ENCODE measurements around the gene PTOV1.
A peak's percentile ranks its signal among the peaks of the same experiment; 100 is the strongest.

Gene PTOV1

DNA sequence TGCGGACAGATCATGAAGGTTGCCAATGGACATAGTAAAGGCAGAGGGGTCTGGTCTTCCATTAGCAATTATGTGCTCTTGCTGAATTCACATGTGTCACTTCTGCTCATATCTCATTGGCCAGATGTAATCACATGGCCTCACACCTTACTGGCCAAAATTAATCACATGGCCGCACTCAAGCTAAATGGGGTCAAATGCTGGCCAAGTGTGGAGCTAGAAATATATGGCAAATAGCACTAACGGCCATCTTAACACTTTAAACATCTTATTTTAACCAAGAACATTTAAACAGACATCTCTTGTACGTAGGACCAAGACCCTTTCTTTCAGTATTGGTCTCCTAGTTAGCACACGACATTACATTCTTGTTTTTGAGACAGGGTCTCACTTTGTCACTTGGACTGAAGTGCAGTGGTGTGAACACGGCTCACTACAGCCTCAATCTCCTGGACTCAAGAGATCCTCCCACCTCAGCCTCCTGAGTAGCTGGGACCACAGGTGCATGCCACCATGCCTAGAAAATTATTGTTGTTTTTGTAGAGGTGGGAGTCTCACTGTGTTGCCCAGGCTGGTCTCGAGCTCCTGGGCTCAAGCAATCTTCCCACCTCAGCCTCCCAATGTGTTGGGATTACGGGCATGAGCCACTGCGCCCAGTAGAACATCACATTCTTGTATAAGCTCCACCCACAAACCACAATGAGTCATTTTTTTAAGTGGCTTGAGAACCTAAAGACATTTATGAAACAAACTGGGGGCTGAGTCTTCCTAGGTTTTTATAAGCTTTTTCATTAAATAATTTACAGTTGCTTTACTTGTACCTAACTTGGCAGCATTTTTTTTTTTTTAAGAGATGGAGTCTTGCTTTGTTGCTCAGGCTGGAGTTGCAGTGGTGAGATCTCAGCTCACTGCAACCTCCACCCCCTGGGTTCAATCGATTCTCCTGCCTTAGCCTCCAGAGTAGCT lies 2.9 kb upstream of the PTOV1 start (continued):
- TF ChIP-seq ZNF214 (tag by site-specific recombination; IDR thresholded peaks at IDR 0.05; ENCODE audit: borderline replicate concordance) (no peak), EGR2 (tag by site-specific recombination; IDR thresholded peaks at IDR 0.05; ENCODE audit: low read depth) (peak; percentile 32; the same call in 1 of the 2 replicates), ZNF660 (tag by site-specific recombination; IDR thresholded peaks at IDR 0.05) (peak; percentile 73; the same call in 1 of the 2 replicates), ZNF549 (tag by site-specific recombination; IDR thresholded peaks at IDR 0.05) (no peak), PRDM1 (tag by site-specific recombination; IDR thresholded peaks at IDR 0.05) (no peak), ZNF121 (tag by site-specific recombination; IDR thresholded peaks at IDR 0.05) (peak; percentile 73; the same call in 1 of the 2 replicates), ZNF146 (tag by site-specific recombination; IDR thresholded peaks at IDR 0.05) (no peak)
- TF ChIP-seq, protein P1, sequence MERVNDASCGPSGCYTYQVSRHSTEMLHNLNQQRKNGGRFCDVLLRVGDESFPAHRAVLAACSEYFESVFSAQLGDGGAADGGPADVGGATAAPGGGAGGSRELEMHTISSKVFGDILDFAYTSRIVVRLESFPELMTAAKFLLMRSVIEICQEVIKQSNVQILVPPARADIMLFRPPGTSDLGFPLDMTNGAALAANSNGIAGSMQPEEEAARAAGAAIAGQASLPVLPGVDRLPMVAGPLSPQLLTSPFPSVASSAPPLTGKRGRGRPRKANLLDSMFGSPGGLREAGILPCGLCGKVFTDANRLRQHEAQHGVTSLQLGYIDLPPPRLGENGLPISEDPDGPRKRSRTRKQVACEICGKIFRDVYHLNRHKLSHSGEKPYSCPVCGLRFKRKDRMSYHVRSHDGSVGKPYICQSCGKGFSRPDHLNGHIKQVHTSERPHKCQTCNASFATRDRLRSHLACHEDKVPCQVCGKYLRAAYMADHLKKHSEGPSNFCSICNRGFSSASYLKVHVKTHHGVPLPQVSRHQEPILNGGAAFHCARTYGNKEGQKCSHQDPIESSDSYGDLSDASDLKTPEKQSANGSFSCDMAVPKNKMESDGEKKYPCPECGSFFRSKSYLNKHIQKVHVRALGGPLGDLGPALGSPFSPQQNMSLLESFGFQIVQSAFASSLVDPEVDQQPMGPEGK (tag by site-specific recombination; IDR thresholded peaks at IDR 0.05): peak; percentile 43; the same call in 1 of the 2 replicates
- TF ChIP-seq, protein P2, sequence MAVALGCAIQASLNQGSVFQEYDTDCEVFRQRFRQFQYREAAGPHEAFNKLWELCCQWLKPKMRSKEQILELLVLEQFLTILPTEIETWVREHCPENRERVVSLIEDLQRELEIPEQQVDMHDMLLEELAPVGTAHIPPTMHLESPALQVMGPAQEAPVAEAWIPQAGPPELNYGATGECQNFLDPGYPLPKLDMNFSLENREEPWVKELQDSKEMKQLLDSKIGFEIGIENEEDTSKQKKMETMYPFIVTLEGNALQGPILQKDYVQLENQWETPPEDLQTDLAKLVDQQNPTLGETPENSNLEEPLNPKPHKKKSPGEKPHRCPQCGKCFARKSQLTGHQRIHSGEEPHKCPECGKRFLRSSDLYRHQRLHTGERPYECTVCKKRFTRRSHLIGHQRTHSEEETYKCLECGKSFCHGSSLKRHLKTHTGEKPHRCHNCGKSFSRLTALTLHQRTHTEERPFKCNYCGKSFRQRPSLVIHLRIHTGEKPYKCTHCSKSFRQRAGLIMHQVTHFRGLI (tag by site-specific recombination; IDR thresholded peaks at IDR 0.05): no peak
- TF ChIP-seq, protein P3, sequence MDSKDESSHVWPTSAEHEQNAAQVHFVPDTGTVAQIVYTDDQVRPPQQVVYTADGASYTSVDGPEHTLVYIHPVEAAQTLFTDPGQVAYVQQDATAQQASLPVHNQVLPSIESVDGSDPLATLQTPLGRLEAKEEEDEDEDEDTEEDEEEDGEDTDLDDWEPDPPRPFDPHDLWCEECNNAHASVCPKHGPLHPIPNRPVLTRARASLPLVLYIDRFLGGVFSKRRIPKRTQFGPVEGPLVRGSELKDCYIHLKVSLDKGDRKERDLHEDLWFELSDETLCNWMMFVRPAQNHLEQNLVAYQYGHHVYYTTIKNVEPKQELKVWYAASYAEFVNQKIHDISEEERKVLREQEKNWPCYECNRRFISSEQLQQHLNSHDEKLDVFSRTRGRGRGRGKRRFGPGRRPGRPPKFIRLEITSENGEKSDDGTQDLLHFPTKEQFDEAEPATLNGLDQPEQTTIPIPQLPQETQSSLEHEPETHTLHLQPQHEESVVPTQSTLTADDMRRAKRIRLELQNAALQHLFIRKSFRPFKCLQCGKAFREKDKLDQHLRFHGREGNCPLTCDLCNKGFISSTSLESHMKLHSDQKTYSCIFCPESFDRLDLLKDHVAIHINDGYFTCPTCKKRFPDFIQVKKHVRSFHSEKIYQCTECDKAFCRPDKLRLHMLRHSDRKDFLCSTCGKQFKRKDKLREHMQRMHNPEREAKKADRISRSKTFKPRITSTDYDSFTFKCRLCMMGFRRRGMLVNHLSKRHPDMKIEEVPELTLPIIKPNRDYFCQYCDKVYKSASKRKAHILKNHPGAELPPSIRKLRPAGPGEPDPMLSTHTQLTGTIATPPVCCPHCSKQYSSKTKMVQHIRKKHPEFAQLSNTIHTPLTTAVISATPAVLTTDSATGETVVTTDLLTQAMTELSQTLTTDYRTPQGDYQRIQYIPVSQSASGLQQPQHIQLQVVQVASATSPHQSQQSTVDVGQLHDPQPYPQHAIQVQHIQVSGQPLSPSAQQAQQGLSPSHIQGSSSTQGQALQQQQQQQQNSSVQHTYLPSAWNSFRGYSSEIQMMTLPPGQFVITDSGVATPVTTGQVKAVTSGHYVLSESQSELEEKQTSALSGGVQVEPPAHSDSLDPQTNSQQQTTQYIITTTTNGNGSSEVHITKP (tag by site-specific recombination; IDR thresholded peaks at IDR 0.05): peak; percentile 99
- TF ChIP-seq, protein P4, sequence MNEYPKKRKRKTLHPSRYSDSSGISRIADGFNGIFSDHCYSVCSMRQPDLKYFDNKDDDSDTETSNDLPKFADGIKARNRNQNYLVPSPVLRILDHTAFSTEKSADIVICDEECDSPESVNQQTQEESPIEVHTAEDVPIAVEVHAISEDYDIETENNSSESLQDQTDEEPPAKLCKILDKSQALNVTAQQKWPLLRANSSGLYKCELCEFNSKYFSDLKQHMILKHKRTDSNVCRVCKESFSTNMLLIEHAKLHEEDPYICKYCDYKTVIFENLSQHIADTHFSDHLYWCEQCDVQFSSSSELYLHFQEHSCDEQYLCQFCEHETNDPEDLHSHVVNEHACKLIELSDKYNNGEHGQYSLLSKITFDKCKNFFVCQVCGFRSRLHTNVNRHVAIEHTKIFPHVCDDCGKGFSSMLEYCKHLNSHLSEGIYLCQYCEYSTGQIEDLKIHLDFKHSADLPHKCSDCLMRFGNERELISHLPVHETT (tag by site-specific recombination; IDR thresholded peaks at IDR 0.05): no peak

DNA sequence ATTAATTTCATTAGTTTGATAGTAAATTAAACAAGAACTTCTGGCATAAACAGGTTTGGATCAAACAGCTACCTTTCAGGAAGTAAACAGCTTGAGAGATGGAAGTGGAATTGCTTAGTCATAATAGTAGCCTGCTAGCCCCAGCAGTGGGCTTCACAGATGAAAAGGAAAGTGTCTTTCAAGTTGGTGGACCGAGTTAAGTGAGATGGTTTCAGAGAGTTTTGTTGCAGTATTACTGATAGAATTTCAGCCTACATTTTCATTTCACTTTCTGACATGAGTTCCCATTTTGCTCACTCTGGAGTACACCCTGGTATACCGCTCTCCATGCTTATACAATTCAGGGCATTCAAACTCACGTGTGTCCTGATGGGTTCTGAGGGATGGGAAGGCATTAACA lies 2.0 kb upstream of the PTOV1 start:
- CTCF ChIA-PET: interaction anchor here (1.0 to 2.8 kb wide), 4 partner anchors 9 to 176 kb away, joined by 3 to 13 read pairs (median 4); no protein-coding TSS in a partner anchor

More for the DNA sequence above, 2.0 kb upstream of the PTOV1 start:
- no peak overlapping the region for H3K4me3 ChIP-seq (ENCODE audit: low read depth, low read length)
- H3K4me1 ChIP-seq (ENCODE audit: control insufficient read depth, insufficient read depth, low read length): peaks cover 16% of the 10 kb centered on the region; the same call in 1 of the 2 replicates
- no peaks in the 10 kb centered on the region for H3K9me3 ChIP-seq (ENCODE audit: control insufficient read depth, insufficient read depth, low read depth, low read length)
- H3K36me3 ChIP-seq (ENCODE audit: control insufficient read depth in 2 of 2, insufficient read depth in 1 of 2, low read length in 2 of 2): peaks cover 0 to under 1% of the 10 kb centered on the region in 2 experiments; a peak in 2 of 3 replicates
- H3K27ac ChIP-seq (ENCODE audit: extremely low read depth, low read depth, low read length): no peak overlapping the region
- POLR2A ChIA-PET: interaction anchor here (0.9 to 8.8 kb wide), 8 partner anchors 10 to 353 kb away, joined by 3 to 128 read pairs (median 6); partner anchors contain the start of genes PNKP and RPS11
- TF ChIP-seq SETDB1 (IDR thresholded peaks at IDR 0.05; ENCODE audit: insufficient read length, low read length): peak; percentile 73
- TF ChIP-seq ZNF624 (tag by site-specific recombination; IDR thresholded peaks at IDR 0.05): peak; percentile 97
- TF ChIP-seq PRDM1 (tag by site-specific recombination; IDR thresholded peaks at IDR 0.05): peak; percentile 58; the same call in 1 of the 2 replicates
- peak; percentile 79 for TF ChIP-seq ZNF664 (tag by site-specific recombination; IDR thresholded peaks at IDR 0.05)
- no peak for TF ChIP-seq ZNF404 (tag by site-specific recombination; IDR thresholded peaks at IDR 0.05)

All from HEK293 (cell line).